Mucosa of gallbladder (tissue), 1 donor: ENCODE data around the gene ABHD12. TPM values are rescaled to one million over a fixed set of nuclear protein-coding genes. Genes with fewer than 3 reads are reported as not detected.
"Not testable (repeated sequence)": the region's sequence is repeated elsewhere in the genome, so short reads cannot be mapped to it uniquely, and the experiment has no call there.

ENCODE experiments used
- DNase-seq: peaks from one replicate; pipeline ENCODE4 v3.0.0-alpha.2; 2020; ENCODE audit warnings: low spot score
- total RNA-seq: library from RNA; stranded (reverse); gene quantifications from one replicate; pipeline ENCODE4 v1.2.1, GENCODE V29; 2021
- donor health status: DM: no; HTN: no; CAD: no.

ABHD12 gene
- total RNA-seq, 1 donor from 2014 or later = 81.1 TPM

DNA sequence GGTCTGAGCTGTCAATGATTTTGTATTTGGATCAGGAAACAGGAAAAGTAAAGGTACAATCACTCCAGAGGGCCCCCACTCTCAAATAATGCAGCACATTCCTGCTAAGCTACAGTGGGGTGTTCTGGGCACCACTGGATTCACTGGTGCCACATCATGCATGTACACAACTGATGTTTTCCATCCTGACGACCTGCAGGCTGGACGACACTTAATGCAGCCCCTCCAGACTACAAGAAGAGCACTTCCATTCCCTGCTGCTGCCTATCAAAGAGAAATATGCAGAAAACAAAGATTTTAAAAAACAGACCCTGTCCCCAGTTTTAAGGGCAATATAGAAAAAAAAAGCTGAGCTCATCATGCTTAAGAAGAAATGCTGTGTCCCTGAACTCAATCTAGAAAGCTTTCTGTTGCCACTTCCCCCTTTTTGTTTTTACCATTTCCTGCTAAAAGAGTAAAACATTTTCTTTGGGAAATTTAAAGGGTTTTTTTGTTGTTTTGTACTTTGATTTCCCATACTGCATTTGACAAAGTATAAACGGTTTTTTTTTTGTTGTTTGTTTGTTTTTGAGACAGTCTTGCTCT lies 35.5 kb downstream of the ABHD12 start:
- no peak for DNase-seq

DNA sequence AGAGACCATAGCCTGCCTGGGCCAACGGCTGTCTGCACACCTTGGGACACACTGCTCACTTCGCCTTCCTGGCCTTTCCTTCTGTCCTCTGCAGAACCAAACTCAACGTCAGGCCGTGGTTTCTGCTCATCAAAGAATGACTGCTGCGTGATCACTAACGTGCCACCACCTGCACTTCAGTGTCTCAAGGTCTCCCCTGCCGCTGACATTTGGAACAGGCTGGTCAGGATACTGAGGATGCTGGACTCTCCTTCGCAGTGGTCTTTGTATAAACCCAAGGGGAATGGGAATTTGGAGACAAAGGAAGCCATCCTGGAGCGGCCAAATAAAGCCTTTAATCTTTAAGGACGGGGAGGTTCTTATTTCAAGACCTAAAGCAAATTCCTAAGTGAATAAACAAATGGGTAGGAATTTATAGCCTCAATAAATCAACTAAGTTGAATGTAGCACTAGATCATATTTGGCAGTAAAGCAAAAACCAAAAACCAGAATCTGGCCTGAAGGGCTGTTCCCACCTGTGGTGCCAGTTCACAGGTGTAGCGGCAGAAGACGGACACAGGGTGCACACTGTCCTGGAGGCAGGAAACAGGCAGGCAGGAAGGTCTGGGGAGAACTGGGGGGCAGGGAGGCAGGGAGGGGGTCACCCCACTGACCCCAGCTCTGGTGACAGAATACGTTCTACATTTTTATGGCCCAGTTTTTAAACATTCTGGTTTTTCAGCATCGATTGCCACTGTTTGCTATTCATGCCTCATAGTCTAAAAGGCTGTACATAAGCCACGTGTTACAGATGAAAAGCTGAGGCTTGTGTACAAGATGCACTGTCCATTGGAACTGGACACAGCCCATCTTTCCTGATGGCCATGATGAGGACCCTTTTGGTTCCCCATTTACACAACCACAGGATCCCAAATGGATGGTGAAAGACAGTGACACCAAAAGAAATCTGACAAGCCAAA lies 36.6 kb downstream of the ABHD12 start:
- no peak for DNase-seq

DNA sequence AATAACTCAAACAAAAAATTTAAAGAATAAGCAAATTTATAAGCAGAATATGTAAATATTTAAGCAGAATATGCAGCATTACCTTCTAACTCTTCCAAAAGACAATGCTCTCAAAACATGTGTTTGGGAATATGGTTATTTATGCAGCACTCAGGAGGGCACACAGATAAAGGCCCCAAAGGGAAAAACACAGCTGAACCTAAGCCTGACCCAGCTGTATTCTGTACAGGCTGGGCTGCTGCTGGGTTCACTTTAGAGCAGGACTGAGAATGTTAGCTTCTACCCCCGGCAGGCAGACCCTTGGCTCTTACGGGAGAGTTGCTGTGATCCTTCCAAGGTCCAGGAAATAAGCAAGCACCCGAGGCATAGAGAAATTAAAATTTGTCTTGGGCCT lies 37.3 kb downstream of the ABHD12 start:
- DNase-seq = no peak

GRCh38 chr20:25352746-25353145 lies 37.9 kb downstream of the ABHD12 start:
- DNase-seq = no peak

DNA sequence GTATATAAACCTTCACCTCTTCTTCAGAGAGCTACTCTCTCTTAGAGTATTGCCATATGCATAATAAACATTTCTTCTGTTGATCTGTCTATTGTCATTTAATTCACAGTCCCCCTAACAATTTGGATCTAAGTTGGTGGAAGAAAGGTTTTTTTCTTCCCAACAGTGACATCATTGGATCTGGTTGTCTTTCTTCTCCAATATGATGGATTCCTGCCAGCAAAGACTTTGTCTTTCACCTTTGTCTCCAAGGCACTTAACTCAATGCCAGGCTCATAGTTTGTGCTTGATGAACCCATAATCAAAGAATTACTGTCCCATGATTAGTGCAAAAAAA lies 39.6 kb downstream of the ABHD12 start:
- DNase-seq = no peak

GRCh38 chr20:25346349-25346748 lies 44.3 kb downstream of the ABHD12 start:
- no peak for DNase-seq

DNA sequence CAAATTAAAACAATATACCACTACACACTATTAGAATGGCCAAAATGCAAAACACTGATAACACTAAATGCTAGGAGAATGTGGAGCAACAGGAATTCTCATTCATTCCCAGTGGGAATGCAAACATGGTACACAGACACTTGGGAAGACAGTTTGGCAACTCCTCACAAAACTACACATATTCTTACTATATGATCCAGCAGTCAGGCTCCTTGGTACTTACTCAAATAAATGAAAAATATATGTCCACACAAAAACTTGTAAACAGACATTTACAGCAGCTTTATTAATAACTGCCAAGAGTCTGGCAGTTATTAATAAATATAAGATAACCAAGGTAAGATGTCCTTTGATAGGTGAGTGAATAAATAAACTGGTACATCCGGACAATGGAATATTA lies 44.9 kb downstream of the ABHD12 start:
- DNase-seq = no peak

- DNase-seq = no peak
These were observed 46.0 kb downstream of the ABHD12 start for GRCh38 chr20:25344634-25345033.

- no peak for DNase-seq
These were observed 48.6 kb downstream of the ABHD12 start for GRCh38 chr20:25341716-25342680.

GRCh38 chr20:25340380-25340779 lies 50.3 kb downstream of the ABHD12 start:
- DNase-seq = no peak

GRCh38 chr20:25339608-25340007 lies 51.0 kb downstream of the ABHD12 start:
- DNase-seq = peak; percentile 63

DNA sequence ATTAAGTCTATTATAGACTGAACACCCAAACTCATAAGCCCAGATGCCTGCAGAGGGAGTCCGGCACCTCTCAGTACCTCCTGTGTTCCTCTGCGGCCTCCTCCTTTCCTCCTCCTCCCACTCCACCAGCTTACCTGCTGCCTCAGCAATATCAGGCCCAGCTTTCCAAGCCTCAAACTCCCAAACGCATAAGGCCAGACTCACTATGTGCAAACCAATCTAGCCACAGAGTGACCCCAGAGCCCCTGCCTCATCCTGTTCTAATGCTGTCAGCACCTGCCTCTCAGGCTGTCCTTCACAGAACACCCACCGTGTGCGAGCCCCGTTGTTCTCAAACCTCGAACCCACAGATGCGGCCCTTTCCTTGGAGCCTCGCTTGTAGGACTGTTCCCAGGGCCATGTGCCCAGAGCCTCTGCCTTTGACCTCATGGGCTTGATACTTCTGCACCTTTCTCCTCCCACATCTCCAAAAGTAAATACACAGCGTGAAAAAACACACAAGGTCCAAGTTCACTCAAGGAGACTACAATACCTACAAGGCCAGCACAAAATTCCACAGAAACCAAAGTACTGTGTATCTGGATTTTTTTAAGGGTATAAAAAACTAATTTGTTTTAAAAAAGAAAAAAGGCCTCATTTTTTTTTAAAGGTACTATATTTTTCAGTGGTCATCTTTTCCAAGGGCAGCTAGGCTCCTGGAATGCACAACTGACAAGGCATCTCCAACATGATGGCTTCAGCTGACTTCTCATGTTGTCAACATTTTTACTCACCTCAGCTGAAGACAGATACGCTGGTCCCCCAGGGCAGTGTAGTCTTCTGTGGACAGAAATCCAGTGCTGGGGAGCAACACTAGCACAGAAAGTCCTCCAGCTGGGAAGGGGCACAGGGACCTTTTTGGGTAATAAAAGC lies 52.3 kb downstream of the ABHD12 start:
- DNase-seq = peak; percentile 33

DNA sequence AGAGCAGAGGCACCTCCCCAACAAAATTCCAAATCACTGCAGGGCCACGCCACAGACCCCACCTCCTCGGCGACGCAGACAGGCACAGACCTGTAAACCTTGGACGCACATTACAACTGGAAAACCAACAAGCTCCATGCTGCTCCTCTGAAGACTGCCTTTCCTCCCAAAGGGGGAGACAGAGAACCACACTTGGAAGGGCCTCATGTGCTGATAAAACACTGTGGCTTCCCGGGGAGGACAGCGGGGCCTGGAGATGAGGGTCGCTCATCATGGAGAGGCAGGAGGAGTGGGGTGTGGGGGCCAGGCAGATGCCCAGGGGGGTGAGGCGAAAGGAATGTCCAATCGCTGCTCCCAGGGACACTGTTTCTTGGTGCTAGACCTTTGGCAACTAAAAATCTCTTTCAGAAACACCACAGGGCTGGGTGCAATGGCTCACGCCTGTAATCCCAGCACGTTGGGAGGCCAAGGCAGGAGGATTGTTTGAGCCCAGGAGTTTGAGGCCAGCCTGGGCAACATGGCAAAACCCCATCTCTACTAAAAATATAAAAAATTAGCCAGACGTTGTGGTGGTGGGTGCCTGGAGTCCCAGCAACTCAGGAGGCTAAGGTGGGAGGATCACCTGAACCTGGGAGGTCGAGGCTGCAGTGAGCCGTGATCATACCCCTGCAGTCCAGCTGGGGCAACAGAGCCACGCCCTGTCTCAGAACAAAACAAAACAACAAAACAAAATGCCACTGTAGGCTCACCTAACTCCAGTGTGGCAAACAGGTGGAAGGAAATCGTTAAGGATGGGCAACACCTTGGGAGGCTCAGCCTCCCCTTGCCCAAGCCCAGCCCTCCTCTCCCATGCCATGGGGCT lies 53.8 kb downstream of the ABHD12 start:
- DNase-seq = no peak

GRCh38 chr20:25334972-25335371 lies 55.7 kb downstream of the ABHD12 start:
- not testable (repeated sequence) for DNase-seq

- no peak for DNase-seq
These were observed 61.6 kb downstream of the ABHD12 start for GRCh38 chr20:25328954-25329498.

DNA sequence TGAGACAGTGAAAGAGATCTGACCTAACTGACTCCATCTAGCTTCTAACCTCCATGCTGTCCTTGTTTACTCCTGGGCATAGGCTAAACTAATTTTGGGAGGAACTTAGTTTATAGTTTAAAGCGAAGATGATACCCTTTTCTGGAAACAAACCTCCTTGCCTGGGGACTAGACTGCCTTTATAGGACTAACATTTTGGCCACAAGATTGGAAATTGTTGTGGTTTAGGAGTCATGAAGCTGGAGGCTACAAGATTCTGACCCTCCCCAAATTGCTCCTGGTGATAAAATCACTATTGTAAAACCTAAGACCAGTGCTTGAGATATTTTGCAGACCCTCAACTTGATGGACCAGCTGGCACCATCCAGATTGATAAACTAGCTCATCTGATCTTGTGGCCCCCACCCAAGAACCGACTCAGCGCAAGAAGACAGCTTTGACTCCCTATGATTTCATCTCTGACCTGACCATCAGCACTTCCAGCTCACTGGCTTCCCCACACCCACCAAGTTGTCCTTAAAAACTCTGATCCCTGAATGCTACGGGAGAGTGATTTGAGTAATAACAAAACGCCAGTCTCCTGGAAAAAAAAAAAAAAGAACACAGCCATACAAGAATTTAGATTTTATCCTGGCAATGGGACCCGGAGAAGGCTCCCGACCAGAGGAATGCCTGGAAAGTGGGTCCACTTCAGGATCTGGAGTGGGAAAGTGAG lies 63.0 kb downstream of the ABHD12 start:
- DNase-seq = no peak

GRCh38 chr20:25325997-25326396 lies 64.6 kb downstream of the ABHD12 start:
- no peak for DNase-seq

DNA sequence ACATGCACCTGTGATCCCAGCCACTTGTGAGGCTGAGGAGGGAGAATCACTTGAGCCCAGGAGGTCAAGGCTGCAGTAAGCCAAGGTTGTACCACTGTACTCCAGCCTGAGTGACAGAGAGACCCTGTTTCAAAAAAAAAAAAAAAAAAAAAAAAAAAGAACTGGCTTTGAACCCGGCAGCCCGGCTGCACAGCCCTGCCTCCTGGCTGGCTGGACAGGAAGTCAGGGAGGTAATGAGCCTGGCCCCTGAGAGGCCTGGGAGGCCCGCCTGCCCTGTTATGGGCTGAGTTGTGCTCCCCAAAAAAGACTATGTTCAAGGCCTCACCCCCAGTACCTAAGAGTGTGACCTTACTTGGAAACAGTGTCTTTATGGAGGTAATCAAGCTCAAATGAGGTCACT lies 65.6 kb downstream of the ABHD12 start:
- peak; percentile 7 for DNase-seq

GRCh38 chr20:25324412-25324811 lies 66.2 kb downstream of the ABHD12 start:
- DNase-seq = peak; percentile 47
